HL-60/S4 treated with retinoic acid at 250 ng/mL for 4 days and 3 days (cell line): ENCODE data around the gene NKD2.
"Not testable (repeated sequence)": the region's sequence is repeated elsewhere in the genome, so short reads cannot be mapped to it uniquely, and the experiment has no call there.

Experiments used
- in situ Hi-C: fragments of 300-500 bp; cut with MboI; formaldehyde crosslinking; loops from 2 replicates; pipeline ENCODE4 v1.7.0; 2022; ENCODE audit warnings: low sequenced_read_pairs

Gene NKD2, protein sequence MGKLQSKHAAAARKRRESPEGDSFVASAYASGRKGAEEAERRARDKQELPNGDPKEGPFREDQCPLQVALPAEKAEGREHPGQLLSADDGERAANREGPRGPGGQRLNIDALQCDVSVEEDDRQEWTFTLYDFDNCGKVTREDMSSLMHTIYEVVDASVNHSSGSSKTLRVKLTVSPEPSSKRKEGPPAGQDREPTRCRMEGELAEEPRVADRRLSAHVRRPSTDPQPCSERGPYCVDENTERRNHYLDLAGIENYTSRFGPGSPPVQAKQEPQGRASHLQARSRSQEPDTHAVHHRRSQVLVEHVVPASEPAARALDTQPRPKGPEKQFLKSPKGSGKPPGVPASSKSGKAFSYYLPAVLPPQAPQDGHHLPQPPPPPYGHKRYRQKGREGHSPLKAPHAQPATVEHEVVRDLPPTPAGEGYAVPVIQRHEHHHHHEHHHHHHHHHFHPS

DNA sequence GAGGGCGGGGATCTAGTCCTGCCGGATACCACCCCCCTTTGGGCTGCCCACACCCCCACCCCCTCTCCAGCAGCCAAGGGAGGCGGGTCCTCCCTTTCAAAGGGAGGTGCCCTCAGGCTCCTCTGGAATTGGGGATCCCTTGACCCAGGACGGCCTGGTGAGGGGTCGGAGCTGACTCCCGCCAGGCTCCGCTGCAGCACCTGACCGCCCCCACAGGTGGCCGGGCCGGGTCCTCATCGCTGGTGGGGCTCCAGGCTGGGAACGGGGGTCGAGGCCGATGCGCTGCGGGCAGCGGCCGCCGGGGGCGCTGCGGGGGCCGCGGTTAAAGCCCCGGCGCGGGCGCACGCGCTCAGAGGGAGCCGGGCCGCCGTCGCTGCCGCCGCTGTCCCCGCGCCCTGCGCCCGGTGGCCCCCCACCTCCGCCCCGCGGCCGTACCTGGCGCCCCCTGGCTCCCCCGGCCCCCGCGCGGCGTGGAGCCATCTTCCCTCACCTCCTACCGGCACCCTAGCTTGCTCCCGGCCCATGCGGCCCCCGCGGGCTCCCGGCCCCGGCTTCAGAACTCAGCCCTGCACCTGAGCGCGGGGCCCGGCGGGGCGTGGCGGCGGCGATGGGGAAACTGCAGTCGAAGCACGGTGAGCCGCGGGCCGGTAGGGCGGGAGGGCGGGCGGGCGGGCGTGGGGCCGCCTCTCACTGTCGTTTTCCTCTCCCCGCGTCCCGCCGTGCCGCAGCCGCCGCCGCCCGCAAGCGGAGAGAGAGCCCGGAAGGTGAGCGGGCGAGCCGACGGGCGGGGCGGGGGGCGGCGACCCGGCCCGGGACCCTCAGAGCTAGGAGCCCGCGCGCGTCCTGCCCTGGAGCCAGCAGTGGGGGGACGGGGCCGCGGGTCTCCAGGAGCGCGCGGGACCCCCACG lies at the start of gene NKD2:
Gene NKD2, plus strand, starts transcription at position 352 of the 908 bp plus-strand sequence. Its CDS starts 256 bp downstream, at position 608.
- in situ Hi-C loops = no loop called here

DNA sequence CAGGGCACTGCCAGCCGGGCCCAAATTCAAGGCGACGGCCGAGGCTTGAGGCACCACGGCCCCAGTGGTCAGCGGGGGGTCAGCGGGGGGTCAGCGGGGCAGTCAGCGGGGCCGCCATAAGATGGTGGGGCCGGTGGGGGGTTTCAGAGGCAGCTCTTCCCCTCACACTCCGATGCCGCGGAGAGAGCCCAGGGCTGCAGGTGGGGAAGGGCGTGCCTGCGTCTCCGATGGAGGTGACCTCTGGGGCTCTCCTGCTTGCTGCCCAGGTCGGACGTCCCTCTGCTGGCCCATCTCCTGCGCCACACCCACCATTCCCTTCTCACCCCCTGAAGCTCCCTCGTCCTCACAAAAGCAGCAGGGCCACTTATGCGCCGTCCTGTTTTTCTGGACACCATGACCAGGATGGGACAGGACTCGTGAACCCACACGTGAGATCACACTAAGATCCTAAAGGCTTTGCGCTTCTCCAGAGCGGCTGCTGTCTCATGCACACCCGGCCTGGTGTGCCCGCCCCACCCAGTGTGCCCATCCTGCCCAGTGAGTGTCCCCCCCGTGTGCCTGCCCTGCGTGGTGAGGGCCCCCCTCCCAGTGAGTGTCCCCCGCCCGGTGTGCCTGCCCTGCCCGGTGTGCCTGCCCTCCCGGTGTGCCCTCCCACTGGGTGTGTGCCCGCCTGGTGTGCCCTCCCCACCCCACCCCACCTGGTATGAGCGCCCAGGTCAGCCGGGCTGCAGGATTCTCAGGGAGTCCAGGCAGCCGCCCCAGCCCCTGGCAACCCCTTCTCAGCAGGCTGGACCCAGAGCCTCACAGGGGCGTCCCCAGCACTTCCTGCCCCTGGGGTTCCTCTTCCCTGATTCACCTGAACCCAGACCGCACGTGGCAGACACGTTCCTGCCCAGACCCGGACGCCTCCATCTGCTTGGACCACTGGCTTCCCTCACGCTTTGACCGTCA lies 48.7 kb upstream of the NKD2 start:
- in situ Hi-C loops = no loop called here

- in situ Hi-C loops = no loop called here
Observed at GRCh38 chr5:960551-960950, 48.1 kb upstream of the NKD2 start.

DNA sequence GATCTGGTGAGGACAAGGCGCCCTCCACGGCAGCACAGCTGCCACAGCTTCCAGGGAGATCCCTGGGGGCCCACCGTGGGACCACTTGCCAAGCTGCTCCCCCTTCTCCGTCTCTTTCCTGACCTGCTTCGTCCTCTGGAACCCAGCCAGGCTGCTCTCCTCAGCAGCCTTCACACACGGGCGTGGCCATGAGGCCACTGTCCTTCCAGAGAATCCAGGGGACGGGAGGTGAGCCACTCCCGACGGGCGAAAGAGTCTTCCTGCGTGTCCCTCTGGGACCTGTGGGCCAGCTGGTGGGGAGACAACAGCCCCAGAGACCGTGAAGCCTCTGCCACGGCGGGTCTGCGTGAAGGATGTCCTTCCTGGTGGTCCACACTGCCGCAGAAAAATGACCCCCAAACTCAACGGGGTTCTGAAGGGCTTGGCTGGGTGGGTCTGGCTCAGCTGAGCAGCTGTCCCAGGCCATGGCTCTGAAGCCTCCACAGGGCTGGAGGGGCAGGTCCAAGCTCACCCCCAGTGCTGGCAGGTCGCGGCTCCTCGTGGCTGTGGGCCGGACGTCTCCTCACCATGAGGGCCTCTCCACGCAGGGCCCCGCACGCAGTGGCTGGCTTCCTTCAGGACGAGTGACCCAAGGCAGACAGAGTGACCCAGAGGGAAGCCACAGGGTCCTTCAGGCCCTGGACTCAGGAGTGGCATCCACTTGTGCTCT lies 47.4 kb upstream of the NKD2 start:
- in situ Hi-C loops = no loop called here

GRCh38 chr5:961711-962240 lies 46.8 kb upstream of the NKD2 start:
- in situ Hi-C loops = no loop called here

- in situ Hi-C loops = no loop called here
Observed at GRCh38 chr5:962386-962785, 46.2 kb upstream of the NKD2 start.

- in situ Hi-C loops = no loop called here
Observed at GRCh38 chr5:962801-963200, 45.8 kb upstream of the NKD2 start.

DNA sequence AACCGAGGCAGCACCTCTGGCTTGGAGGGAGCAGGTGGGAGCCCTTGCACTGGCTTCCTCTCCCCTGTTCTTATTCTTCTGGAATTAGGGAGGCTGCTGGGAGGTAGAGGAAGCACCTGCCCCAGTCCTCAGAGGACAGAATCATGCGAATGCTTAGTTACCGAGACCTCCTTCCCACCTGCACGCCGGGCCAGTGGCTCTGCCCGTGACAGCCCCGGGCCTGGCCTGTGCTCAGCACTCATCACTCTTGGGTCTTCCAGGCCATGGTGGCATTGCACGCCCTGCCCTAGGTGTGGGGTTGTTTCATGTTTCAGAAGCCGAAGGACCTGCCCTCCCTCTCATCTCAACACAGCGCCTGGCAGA lies 45.3 kb upstream of the NKD2 start:
- in situ Hi-C loops = no loop called here

DNA sequence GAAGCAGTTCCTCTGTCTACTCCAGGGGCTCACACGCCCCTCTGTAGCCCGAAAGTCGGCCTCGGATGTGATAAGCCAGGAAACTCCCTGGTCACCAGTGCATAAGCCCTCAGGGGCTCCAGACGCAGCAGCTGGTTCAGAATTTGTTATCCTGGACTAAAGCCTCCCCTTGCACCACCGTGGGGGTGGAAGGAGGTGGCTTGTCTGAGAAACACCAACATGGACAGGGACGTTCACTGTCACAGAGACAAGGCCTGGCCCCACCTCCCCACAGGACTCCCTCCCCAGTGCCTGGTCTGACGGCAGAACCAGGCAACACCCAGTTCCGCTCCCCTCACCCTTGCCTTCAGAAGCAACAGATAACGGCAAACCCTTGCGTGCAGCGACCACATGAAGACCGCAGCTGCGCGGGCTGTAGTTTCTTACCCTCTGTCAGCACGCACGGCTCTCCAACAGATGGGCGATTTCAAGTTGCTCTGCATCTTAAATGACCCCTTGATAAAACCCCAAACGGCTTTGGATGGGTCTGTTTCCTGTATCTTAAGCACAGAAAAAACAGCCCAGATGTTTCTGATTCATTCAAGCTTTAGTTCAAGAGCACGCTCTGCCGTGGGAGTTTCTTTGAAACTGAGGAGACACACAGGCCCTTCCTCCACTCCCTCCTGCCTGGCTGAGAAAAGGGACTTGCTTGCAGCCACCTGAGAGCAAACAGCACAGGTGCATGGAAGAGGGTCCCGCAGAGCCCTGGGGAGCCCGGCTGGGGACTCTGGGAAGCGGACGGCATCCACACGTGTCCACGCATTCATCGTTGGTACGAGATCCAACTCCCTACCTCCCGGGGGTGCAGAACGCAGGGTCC lies 44.7 kb upstream of the NKD2 start:
- in situ Hi-C loops = no loop called here

DNA sequence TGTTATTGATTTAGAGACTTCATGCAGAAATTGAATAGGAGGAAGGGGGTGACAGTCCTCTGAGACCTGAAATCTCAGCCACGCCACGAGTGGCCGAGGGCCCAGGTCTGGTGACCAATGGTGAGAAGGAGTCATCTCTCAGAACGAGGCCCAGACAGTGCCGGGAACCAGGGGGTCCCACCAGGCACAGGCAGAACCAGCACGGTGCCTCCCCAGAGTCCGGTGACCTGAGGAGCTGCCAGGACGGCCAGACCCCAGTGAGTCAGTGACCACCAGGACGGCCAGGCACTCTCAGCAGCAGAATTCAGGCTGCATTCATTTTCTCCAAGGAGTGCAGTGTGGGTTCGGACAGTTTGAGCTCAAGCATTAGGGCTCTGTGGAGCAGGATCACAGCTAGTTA lies 43.8 kb upstream of the NKD2 start:
- in situ Hi-C loops = no loop called here

- in situ Hi-C loops = no loop called here
Observed at GRCh38 chr5:965604-966344, 42.8 kb upstream of the NKD2 start.

DNA sequence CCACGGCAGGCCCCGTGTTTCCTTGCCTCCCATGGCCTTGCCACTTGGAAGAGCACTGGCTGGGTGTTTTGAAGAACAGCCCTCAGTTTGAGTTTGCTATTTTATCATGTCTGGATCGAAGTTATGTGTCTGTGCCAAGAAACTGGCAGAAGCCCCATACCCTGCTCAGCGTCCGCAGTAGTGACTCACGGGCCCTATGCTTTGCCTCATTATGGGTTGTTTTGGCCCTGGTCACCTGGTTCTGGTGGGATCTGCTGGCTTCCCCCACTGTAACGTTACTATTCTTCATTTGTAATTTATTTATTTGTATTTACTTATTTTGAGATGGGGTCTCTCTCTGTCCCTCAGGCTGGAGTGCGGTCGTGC lies 42.3 kb upstream of the NKD2 start:
- in situ Hi-C loops = no loop called here

DNA sequence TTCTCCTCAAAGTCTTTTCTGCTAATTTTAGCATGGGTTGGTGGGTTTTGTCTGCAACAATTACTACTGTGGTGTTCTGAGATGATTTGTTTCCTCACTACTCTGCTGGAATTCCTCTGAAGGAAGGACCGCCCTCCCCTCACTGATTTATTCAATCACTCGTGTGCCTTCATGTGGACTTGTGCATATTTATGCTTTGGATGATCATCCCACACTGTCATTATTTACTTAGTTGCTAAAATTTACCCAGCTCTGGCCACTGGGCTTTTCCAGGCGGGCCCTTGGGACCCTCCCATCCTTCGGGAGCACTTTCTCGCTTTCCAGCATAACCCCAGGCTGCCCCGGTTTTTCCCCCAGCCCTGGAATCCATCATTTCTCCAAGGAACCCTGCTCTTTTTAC lies 41.7 kb upstream of the NKD2 start:
- in situ Hi-C loops = no loop called here

- in situ Hi-C loops = no loop called here
Observed at GRCh38 chr5:968881-969280, 39.7 kb upstream of the NKD2 start.

DNA sequence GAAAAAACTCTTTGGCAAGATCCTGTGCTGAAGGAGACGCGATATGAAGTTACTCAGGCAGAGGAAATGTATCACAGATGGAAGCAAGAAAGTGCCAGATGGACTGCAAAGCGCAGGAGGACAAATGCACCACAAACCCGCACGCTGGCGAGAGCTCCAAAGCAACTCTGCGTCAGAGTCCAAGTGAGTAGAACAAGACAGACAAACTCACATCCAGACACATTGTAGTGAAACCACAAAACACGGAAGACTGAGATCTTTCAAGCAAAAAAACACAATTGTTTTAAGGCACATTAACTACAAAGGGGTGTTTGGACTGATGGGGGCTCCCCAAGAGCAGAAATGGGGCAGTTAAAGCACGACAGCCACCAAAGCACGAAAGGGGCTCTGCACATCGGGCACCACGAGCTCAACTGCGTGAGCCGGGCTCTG lies 39.2 kb upstream of the NKD2 start:
- in situ Hi-C loops = no loop called here

GRCh38 chr5:972575-972974 lies 36.0 kb upstream of the NKD2 start:
- in situ Hi-C loops = not testable (repeated sequence)

DNA sequence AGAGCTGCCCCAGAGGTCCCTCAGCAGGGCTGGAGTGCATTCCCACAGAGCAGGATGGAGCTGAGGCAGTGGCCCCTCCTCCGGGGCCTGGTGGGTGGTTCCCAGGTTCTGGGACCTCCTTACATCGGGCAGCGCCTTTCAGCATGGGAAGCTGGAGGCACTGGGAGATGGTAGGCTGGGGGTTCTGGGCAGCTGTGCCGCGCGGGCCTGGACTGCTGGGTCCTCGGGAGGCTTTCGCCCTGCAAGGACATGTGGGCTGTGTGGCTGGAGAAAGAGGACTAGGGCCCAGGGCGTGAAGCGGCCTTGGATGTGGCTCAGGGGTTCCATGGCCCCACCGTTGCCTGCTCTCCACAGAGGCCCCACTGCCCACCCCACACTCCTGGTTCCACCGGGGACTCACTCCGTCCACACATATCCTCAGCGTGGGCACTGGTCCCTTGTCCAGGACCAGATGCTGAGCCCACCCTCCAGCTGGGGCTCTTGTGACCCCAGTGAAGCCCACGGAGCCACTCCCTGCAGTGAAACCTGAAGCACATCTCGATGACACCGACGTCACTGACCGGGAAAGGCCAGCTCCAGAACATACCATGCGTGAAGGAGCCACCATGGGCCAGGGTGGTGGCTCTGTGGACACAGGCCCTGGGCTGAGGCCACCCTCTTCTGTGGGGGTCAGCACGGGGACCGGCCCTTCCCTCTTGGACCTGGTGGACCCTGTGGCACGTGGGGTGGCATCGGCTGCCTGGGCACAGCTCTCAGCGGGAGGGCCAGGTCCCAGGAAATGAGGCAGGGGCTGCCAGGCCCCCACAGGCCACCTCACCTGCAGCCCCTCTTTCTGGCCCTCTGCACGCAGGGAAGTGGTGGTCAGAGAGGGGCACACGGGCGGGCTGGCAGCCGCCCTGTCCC lies 31.5 kb upstream of the NKD2 start:
- in situ Hi-C loops = no loop called here
